ENCODE measurements around the gene AMZ1.

- TF ChIP-seq CTCF (IDR thresholded peaks at IDR 0.05) (no peak), POLR2A (IDR thresholded peaks at IDR 0.05) (no peak)
These were observed 40.5 kb downstream of the AMZ1 start for GRCh38 chr7:2728316-2729030.

Data from body of pancreas (tissue), 4 donors.